GM23248 (cell line): Measurements from ENCODE around the gene BPIFB6. TPM values are rescaled to one million over a fixed set of nuclear protein-coding genes. Genes with fewer than 3 reads are reported as not detected.

Experiments
- DNase-seq: peaks from one replicate; pipeline ENCODE4 v3.0.0-alpha.2; 2015
- H2AFZ ChIP-seq: fragments of 200-600 bp; sonication (generic); 2 replicates; pipeline ENCODE4 v1.6.1; 2016; ENCODE audit warnings: antibody characterized with exemption
- H3F3A ChIP-seq: fragments of 200-600 bp; sonication (generic); 2 replicates; pipeline ENCODE4 v1.6.1; 2016; ENCODE audit warnings: mild to moderate bottlenecking, antibody characterized with exemption, mixed run types; ENCODE audit not compliant: insufficient read depth
- H3K27ac ChIP-seq: fragments of 200-600 bp; sonication (generic); 2 replicates; pipeline ENCODE4 v1.5.1; 2016; ENCODE audit warnings: mild to moderate bottlenecking
- H3K27me3 ChIP-seq: fragments of 200-600 bp; sonication (generic); replicated peaks from 2 replicates; pipeline ENCODE4 v1.6.1; 2016; ENCODE audit warnings: mild to moderate bottlenecking; ENCODE audit not compliant: insufficient read depth
- H3K36me3 ChIP-seq: fragments of 200-600 bp; sonication (generic); 2 replicates; pipeline ENCODE4 v1.6.1; 2016; ENCODE audit warnings: low read depth, mild to moderate bottlenecking
- H3K4me1 ChIP-seq: fragments of 200-600 bp; sonication (generic); 2 replicates; pipeline ENCODE4 v1.6.1; 2016; ENCODE audit warnings: mild to moderate bottlenecking; ENCODE audit not compliant: insufficient read depth
- H3K4me2 ChIP-seq: fragments of 200-600 bp; sonication (generic); one replicate; pipeline ENCODE4 v1.6.1; 2016; ENCODE audit warnings: mild to moderate bottlenecking; ENCODE audit not compliant: unreplicated experiment
- H3K4me3 ChIP-seq: fragments of 200-600 bp; sonication (generic); 2 replicates; pipeline ENCODE4 v1.5.1; 2016; ENCODE audit warnings: mild to moderate bottlenecking
- H3K79me2 ChIP-seq: fragments of 200-600 bp; sonication (generic); 2 replicates; pipeline ENCODE4 v1.6.1; 2016; ENCODE audit warnings: mild to moderate bottlenecking; ENCODE audit not compliant: insufficient read depth
- H3K9ac ChIP-seq: fragments of 200-600 bp; sonication (generic); 2 replicates; pipeline ENCODE4 v1.6.1; 2016; ENCODE audit warnings: mild to moderate bottlenecking
- H3K9me2 ChIP-seq: fragments of 200-600 bp; sonication (generic); 2 replicates; pipeline ENCODE4 v1.6.1; 2016; ENCODE audit warnings: mixed run types, mild to moderate bottlenecking, moderate library complexity; ENCODE audit not compliant: insufficient read depth
- H3K9me3 ChIP-seq: fragments of 200-600 bp; sonication (generic); one replicate; pipeline ENCODE4 v1.6.1; 2017; ENCODE audit warnings: low read depth
- H4K20me1 ChIP-seq: fragments of 200-600 bp; sonication (generic); 2 replicates; pipeline ENCODE4 v1.6.0; 2016; ENCODE audit not compliant: insufficient read depth
- EZH2 ChIP-seq: fragments of 200-600 bp; sonication (generic); IDR thresholded peaks from 2 replicates; pipeline ENCODE4 v1.6.1; 2018; ENCODE audit warnings: antibody characterized with exemption, mild to moderate bottlenecking; ENCODE audit not compliant: insufficient read depth, poor library complexity, severe bottlenecking
- EZH2phosphoT487 ChIP-seq: fragments of 200-600 bp; sonication (generic); IDR thresholded peaks from 2 replicates; pipeline ENCODE4 v1.6.1; 2018; ENCODE audit warnings: antibody characterized with exemption, moderate library complexity, mild to moderate bottlenecking, low read depth; ENCODE audit not compliant: insufficient read depth
- WGBS, 2 experiments: methylation state at CpG; one replicate each; pipeline ENCODE4 v1.1.6; 2015 to 2017; ENCODE audit warnings: low lambda C conversion rate in 2 of 2, low coverage in 1 of 2; ENCODE audit errors: missing lambda C conversion rate in 2 of 2; 5-methylcytosine and 5-hydroxymethylcytosine counted together
- in situ Hi-C: fragments of 300-500 bp; cut with MboI; formaldehyde crosslinking; loops from 2 replicates; pipeline ENCODE4 v1.15.0; 2020
- polyA plus RNA-seq: library from polyadenylated mRNA; unstranded; fragments of >200 nt; fragmentation: Nextera tagmentation; extraction: Ambion mirVana; gene quantifications from 2 replicates; pipeline ENCODE4 v1.2.1, GENCODE V29; 2016
- total RNA-seq: library from RNA; depleted of rRNA; stranded (reverse); fragments of >200 nt; shearing (Covaris generic); gene quantifications from 2 replicates; pipeline ENCODE4 v1.2.3, GENCODE V29; 2014

Gene BPIFB6
- total and polyA plus RNA-seq, 2 experiments from 2014 or later: not detected

DNA sequence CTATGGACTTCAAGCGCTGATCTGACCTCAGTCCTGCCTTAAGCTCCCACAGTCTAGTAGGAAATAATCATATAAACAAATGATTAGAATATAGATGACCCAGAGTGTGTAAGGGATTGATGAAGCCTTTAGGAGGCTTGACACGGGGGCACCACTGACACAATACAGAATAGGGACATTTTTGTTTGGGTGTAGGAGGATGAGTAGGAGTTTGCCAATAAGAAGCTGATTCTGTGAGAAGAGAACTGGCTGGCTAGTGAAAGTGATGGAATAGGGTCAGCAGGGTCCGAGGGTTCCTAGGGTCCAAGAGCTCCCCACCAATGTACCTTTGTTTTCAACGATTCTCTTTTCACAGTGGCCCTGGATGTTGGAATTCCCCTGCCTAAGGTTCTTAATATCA, 40.9 kb downstream of the BPIFB6 start:
- Histone ChIP-seq H3K9me3 (no peaks in the 10 kb centered on the region), H3K27me3 (peaks cover 69% of the 10 kb centered on the region), H4K20me1 (no peaks in the 10 kb centered on the region), H3K79me2 (no peaks in the 10 kb centered on the region), H3K27ac (no peak overlapping the region), H3K4me1 (no peaks in the 10 kb centered on the region), H3K36me3 (no peaks in the 10 kb centered on the region), H3K9me2 (no peaks in the 10 kb centered on the region), H3K4me2 (no peak overlapping the region), H3K9ac (no peak overlapping the region), H3K4me3 (no peak overlapping the region), H2AFZ (no peak overlapping the region), H3F3A (no peaks in the 10 kb centered on the region)
- in situ Hi-C loops: no loop called here
- no peak for DNase-seq
- WGBS, 2 experiments: 30 to 35% methylated on average over 4 of the region's 4 CpGs
- TF ChIP-seq EZH2phosphoT487 (no peak), EZH2 (no peak)

DNA sequence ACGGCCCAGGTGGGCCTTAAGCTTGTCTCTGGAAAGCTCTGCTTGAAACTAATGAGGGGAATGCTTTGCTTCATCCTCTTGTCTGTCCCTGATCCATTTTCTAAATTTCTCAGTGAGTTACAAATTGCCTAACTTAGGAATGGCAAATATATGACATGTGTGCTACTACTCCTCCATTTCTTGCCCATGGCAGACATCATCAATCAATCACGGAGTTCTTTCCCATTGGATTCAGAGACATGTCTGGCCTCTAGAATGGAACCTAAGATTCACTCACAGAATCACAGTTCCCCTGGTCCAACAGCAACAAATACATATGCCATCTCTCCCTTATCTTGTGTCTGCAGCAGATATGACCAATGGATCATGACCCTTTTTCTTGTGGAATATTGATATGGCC, 41.4 kb downstream of the BPIFB6 start:
- WGBS, 2 experiments: 20 to 37% methylated on average over 2 of the region's 2 CpGs
- Histone ChIP-seq H2AFZ (no peak overlapping the region), H3K4me3 (no peak overlapping the region), H3K4me1 (no peaks in the 10 kb centered on the region), H3K36me3 (no peaks in the 10 kb centered on the region), H3K9me2 (no peaks in the 10 kb centered on the region), H3K9me3 (no peaks in the 10 kb centered on the region), H3K9ac (no peak overlapping the region), H3K27me3 (peaks cover 69% of the 10 kb centered on the region), H3F3A (no peaks in the 10 kb centered on the region), H3K27ac (no peak overlapping the region), H3K79me2 (no peaks in the 10 kb centered on the region), H3K4me2 (no peak overlapping the region), H4K20me1 (no peaks in the 10 kb centered on the region)
- in situ Hi-C loops: no loop called here
- TF ChIP-seq EZH2 (no peak), EZH2phosphoT487 (no peak)
- DNase-seq: no peak

DNA sequence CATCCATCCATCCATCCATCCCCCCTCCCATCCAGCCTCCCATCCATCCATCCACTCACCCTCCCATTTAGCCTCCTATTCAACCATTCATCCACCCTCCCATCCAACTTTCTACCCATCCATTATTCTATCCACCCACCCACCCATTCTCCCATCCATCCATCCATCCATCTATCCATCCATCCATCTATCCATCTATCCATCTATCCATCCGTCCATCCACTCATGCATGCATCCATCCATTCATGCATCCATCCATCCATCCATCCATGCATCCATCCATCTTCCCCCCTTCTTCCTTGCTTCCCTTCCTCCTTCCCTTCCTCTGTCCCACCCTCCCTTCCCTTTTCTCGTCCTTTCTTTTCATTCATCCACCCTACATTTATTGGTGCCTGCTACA, 43.2 kb downstream of the BPIFB6 start:
- H3K9me2 ChIP-seq: no peaks in the 10 kb centered on the region
- H3K27me3 ChIP-seq: peaks cover 65% of the 10 kb centered on the region
- no peaks in the 10 kb centered on the region for H3F3A ChIP-seq
- H4K20me1 ChIP-seq: no peaks in the 10 kb centered on the region
- DNase-seq: no peak
- H3K4me2 ChIP-seq: no peak overlapping the region
- WGBS, 2 experiments: 21 to 33% methylated on average over 2 of the region's 2 CpGs
- no peak overlapping the region for H2AFZ ChIP-seq
- in situ Hi-C loops: no loop called here
- no peak overlapping the region for H3K4me3 ChIP-seq
- H3K9me3 ChIP-seq: no peaks in the 10 kb centered on the region
- H3K79me2 ChIP-seq: no peaks in the 10 kb centered on the region
- H3K4me1 ChIP-seq: peaks cover 6% of the 10 kb centered on the region; the same call in 1 of the 2 replicates
- no peak overlapping the region for H3K27ac ChIP-seq
- TF ChIP-seq EZH2phosphoT487: no peak
- TF ChIP-seq EZH2: no peak
- H3K9ac ChIP-seq: no peak overlapping the region
- H3K36me3 ChIP-seq: no peaks in the 10 kb centered on the region

DNA sequence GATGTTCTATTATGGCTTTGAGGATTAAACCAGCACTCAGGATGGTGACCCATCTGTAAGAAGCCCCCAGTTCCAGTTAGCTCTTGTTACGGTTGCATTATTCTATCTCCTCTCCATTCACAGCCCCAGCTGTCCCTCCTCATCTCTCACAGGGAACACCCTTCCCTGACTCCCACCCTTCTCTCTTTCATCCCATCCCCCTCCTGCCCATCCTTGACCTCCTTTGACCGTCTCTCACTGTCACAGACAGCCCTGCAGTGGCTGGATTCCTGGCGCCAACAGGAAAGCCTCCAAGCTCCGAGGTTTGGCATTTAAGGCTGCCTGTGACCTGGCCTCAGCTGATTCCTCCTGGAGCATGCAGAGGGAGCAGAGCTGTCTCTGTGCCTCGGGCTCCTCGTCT, 43.8 kb downstream of the BPIFB6 start:
- 32 to 37% methylated on average over 6 of the region's 6 CpGs for WGBS, 2 experiments

More for the DNA sequence above, 43.8 kb downstream of the BPIFB6 start:
- Histone ChIP-seq H3K4me2 (no peak overlapping the region), H3K9ac (no peak overlapping the region), H4K20me1 (no peaks in the 10 kb centered on the region), H3K27me3 (peaks cover 59% of the 10 kb centered on the region), H3K4me1 (peaks cover 6% of the 10 kb centered on the region; the same call in 1 of the 2 replicates), H3K27ac (no peak overlapping the region), H3F3A (no peaks in the 10 kb centered on the region), H3K9me3 (no peaks in the 10 kb centered on the region), H3K36me3 (no peaks in the 10 kb centered on the region), H3K79me2 (no peaks in the 10 kb centered on the region), H3K4me3 (no peak overlapping the region), H3K9me2 (no peaks in the 10 kb centered on the region), H2AFZ (no peak overlapping the region)
- TF ChIP-seq EZH2 (no peak), EZH2phosphoT487 (no peak)
- no peak for DNase-seq
- in situ Hi-C loops: no loop called here
